Fibroblast of the conjunctiva (primary cell): ENCODE measurements around the gene CIBAR2.

Experiments used
- DNase-seq: peaks from one replicate; pipeline ENCODE4 v3.0.0-alpha.2; 2010; ENCODE audit warnings: low read depth

Gene CIBAR2

DNA sequence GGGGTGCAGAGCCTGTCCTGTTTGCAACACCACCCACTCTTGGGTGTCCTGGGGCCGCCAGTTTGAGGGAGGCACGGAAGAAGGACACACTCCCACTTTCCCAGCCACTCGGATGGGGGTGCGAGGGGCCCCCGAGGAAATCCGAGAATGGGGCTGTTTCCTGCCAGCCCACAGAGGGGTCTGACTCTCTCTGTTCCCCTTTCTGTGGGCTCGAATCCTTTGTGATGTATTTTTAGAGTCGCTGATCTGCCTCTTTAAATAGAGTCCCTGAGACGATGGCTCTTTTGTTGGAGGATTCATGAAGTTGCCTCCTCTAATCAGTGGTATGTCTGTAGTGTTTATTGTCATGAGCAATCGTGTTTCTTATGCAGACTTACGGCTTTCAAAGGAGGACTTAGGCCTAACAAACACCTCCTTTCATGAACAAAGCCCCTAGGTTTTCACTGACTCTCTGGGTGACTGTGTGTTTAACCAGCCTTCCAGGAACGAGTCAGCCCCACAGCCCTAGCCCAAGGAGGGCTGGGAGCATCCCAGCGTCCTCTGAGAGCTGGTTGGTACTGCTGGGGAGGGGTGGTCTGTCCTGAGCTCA is 29.1 kb downstream of the CIBAR2 start:
- no peak for DNase-seq

DNA sequence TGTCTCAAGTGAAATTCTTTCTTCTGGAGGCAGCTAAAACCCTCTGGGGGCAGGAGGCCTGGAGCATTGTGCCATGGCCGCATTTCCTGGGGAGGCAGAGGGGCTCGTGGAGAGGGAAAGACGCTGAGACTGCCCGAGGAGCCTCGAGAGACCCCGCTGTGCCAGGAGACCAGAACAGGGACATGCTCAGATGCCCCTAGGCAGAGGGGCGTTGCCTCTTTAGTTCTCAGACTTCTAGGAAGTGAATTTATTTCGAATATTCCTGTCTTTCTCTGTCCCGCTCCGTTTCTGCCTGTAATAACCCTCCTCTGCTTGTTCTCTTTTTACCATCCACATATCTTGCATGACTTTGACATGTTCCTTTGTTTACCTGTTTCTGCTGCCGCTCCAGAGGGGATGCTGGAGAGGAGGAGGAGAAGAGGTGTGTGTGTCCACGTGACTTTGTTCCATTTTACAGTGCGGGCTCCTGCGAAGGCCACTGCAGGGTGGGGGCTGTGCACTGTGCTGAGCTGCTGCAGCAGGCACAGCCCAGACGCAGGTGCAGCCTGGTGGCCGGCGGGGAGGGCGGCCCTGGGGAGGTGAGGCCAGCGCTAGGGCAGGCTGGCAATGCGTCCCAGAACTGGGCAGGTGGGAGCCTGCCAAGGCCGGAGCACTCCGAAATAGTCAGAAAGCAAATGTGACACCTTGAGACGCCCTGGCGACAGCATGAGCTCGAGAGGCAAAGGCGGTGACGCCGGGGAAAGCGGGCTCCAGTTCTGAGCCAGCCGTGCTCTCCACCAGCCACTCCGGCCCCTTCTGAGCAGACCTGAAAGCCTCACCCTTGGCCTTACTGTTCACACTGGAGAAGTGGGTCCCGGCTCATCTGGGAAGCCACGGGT is 29.9 kb downstream of the CIBAR2 start:
- DNase-seq: no peak

DNA sequence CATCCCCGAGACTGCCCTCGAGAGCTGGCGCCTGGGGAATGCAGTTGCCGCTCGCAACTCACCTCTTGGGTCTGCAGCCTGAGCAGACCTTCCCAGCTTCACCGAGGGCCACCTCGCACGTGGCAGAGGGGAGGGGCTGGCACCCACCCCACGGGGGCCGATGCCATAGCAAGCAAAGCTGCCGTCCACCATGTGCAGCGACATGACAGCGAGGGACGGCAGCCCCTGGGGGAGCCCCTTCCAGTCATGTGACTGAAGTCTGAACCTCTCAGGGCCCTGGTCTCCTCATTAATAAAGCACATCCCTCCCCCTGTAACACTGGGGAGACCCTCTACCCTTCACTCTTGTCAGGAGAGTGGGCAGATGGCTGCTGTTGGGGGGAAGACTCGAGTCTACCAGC is 30.5 kb downstream of the CIBAR2 start:
- no peak for DNase-seq

DNA sequence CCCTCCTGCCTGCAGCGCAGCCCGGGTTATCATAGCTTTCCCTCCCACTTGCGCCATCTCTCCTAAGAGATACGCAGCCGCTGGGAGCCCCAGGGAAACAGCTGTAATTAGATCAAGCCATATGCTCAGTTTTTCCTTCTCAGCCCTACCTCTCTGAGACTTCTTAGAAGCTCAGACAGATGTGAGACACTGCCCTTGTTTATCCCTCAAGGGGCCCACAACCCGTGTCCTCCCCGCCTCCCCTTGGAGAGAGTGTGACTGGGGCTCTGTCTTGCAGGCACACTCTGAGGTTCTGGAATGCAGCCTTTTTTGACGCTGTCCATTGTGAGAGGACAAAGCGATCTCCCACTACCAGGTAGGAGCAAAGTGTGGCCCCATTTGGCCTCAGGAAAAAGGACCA is 31.2 kb downstream of the CIBAR2 start:
- no peak for DNase-seq

GRCh38 chr16:85079785-85080570 is 32.3 kb downstream of the CIBAR2 start:
- no peak for DNase-seq

GRCh38 chr16:85078952-85079351 is 33.3 kb downstream of the CIBAR2 start:
- no peak for DNase-seq

GRCh38 chr16:85078226-85078625 is 34.0 kb downstream of the CIBAR2 start:
- no peak for DNase-seq

- DNase-seq: no peak
Observed at GRCh38 chr16:85077576-85078125, 34.6 kb downstream of the CIBAR2 start.

- no peak for DNase-seq
Observed at GRCh38 chr16:85077039-85077438, 35.2 kb downstream of the CIBAR2 start.

DNA sequence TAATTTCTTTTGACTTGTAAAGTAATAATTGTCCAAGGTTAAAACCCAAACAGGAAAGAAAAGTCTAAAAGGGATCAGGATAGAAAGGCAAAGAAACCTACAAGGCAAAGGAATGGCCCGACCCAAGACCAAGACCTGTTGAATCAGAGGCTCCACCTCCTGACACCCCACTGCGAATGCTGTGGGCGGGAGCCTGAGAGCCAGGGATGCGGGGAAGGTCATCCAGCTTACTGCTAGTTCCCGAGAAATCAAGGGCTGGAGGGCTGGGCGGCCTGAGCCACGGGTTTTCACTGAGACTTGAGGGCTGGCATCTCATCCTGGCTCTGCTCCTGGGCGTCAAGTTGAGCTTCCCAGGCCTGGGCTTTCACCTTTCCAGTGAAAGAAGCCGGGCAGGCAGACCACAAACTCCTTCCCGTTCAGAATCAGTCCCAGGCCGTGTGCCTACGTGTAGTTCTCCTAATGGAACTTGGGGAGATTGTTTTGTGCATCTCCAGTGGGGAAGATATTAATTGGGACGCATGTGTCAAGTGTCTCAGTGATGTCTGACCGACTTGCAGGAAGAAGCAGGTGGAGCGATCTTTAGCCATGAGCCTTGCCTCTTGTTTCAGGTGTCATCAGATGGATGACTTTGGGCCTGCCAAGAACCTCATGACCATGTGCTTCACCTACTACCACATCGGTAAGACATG is 36.9 kb downstream of the CIBAR2 start:
- no peak for DNase-seq

- no peak for DNase-seq
Observed at GRCh38 chr16:85074225-85074914, 37.9 kb downstream of the CIBAR2 start.

DNA sequence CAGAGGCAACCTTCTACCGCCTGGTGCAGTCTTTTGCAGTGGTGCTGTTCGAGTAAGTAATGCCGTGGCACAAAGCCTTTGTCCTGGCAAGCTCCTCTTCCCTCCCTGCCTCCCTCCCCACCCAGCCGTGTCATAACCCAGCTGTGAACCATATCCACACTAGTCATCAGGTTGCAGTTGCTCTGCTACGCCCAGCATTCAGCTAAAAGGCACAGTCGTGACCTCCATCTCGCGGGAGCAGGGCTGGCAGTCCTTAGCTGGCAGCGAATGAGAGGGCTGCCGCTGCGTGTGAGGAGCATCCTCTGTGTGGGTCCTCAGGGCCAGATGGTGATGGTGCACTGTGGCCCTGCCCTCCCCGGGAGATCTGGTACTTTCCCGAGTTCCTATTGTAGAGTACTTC is 39.3 kb downstream of the CIBAR2 start:
- peak; percentile 59 for DNase-seq

- DNase-seq: no peak
Observed at GRCh38 chr16:85072076-85072860, 40.0 kb downstream of the CIBAR2 start.

DNA sequence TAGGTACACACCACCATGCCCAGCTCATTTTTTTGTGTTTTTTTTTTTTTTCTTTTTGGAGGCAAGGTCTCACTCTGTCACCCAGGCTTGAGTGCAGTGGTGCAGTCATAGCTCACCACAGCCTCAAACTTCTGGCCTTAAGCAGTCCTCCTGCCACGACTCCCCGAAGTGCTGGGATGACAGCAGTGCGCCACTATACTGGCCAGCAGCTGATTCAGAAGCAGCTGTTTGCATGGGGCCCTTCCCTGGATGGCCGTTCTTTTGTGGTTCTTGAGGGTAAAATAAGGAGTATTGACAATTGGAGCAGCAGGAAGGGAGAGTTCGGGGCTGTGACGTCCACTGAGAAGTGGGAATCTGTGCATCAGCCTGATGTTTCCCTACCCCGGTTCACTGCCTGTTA is 43.1 kb downstream of the CIBAR2 start:
- DNase-seq: no peak

- DNase-seq: no peak
Observed at GRCh38 chr16:85068746-85069145, 43.5 kb downstream of the CIBAR2 start.

GRCh38 chr16:85067426-85067825 is 44.8 kb downstream of the CIBAR2 start:
- no peak for DNase-seq

GRCh38 chr16:85067024-85067423 is 45.2 kb downstream of the CIBAR2 start:
- no peak for DNase-seq

- DNase-seq: no peak
Observed at GRCh38 chr16:85066346-85066885, 45.9 kb downstream of the CIBAR2 start.

DNA sequence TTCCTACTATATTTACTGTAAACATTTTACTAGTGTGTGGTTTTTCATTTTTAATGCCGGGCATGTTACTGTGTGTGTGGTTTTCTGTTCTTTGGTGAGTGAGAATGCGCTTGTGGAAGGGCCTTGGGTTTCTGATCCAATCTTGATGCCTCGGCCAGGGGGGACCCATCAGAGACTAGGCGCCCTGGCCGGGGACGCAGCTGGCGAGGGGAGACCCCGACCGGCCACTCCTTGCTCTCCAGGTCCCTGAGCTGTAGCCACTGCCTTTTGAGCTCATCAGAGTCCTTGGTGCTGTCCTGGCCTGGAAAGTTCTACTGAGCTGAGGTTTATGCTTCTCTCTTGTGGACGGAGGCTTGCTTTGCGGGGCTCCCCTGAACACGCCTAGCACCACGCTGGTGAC is 47.2 kb downstream of the CIBAR2 start:
- no peak for DNase-seq

DNA sequence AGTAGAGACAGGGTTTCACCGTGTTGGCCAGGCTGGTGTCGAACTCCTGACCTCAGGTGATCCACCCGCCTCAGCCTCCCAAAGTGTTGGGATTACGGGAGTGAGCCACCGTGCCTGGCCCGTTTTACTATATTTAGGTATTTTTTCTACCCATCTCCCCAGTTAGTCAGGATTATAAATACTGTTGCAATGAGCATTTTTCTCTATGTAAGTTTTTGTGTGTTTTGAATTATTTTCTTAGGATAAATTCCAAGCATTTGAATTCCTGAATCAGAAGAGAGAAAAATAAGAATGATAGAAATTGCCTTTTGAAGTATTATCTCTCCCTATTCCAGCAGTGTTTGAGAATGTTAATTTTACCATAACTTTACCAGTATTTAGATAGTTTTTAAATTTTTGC is 48.1 kb downstream of the CIBAR2 start:
- DNase-seq: no peak
